Right ventricle myocardium superior (tissue), 1 donor: ENCODE results near the gene PNMA8C. TPM values are rescaled to one million over a fixed set of nuclear protein-coding genes. Genes with fewer than 3 reads are reported as not detected.

ENCODE experiments used
- ATAC-seq: fragments of 200-7000 bp; cut with Tn5 transposase; one replicate; pipeline ENCODE4 v1.9.1; 2020; ENCODE audit warnings: mild to moderate bottlenecking; ENCODE audit not compliant: poor library complexity
- DNase-seq: peaks from one replicate; pipeline ENCODE4 v3.0.0-alpha.2; 2020
- intact Hi-C: fragments of 100-400 bp; cut with DNase I; formaldehyde crosslinking; loops from one replicate; pipeline ENCODE4 v1.11.2; 2022
- long read RNA-seq: library from polyadenylated mRNA; unstranded; transcript quantifications from one replicate; pipeline ENCODE4 v2.0.0, GENCODE V29; 2021
- total RNA-seq: library from RNA; stranded (reverse); fragmentation: NEBNext Ultra II Directional; extraction: Animal tissue kit (Norgen Biotek cat#: 25700); gene quantifications from one replicate; pipeline ENCODE4 v1.2.1, GENCODE V29; 2021
- donor health status: DM: no; HTN: yes; CAD: no; lungs with severe emphysema.

Gene PNMA8C
- total RNA-seq: not detected
- long read RNA-seq: 0 reads

DNA sequence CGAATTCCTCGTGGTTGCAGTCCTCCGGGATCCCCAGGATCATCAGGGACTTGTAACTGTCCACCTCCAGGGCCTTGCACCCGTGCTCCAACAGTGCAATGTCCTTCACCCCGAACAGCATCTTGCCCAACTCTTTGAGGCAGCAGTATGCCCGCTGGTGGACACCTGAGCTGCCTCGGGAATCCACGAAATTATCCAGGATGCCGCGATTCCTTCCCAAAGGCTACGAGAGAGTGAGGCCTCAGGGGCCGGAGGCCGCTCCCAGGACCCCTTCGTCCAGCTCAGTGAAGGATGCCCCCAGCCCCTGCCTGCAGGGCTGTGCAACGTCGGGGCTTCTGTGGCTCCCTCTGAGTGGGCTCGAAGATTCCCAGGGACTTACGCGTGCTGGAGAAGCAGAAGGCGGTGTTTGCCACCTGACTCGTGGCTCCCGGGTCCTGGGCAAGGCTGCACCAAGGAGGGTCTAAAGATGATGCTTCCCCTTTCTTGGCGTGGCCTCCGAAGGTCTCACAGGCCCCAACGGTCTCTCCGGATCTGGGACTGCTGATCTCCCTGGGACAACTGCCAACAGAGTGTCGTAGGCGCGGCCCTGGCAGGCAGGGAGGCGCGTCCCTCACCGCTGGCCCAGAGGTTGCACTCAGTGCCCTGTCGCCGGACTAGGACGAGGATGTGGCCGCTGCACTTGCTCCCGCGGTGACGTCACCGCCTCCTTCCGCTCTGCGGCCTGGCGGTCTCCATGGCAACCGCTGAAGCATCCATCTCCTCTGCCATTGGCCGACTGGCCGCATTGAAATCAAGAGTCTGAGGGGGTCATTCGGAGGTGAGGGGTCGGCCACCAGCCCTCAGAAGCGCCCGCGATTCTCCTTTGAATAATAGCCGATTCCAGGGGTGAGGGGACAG lies at the start of gene PNMA8C:
PNMA8C (minus strand) TSS at position 698 of the 897 bp plus-strand sequence; CDS start at position 121, 577 bp downstream.
- intact Hi-C loops: no loop called here
- DNase-seq: peak; percentile 85
- peak; percentile 64 for ATAC-seq

DNA sequence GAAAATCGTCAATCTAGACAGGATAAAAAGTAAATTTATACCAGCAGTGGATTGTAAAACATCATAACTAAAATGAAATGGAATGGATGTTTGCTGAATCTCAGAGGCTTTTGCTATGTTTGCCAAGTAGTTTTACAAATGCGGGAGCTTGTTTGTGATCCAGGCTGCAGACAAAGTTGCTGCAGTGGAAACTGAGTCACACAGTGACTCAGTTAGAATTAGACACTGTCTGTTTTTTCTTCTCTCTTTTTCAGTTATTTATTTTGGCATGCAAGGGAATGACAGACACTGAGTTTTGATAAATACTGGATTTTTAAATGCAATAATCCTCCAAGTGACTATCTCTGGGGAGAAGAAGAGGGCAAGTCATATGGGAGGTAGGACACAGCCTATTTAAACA lies 47.2 kb upstream of the PNMA8C start:
- DNase-seq (no peak), ATAC-seq (no peak)
- intact Hi-C loops: no loop called here

DNA sequence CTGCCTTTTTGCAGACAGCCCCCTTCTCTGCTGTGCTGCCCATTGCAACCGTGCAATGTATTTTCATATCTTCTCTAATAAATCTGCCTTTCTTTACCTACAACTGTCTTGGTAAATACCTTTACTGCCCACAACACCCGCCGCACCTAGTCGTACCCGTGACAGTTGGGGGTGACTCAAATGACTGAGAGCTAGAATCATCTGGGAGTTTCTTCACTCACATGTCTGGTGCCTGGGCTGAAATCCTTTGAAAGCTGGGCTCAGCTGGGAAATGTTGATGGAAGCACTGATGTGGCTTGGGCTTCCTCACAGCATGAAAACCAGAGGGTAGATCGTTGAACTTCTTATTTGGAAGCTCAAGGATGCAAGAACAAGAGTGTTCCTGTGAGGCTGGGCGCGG lies 45.5 kb upstream of the PNMA8C start:
- ATAC-seq (no peak), DNase-seq (no peak)

GRCh38 chr19:46472592-46472991 lies 43.9 kb upstream of the PNMA8C start:
- DNase-seq: no peak
- no peak for ATAC-seq
- intact Hi-C loops: no loop called here

More for the DNA sequence above, 45.5 kb upstream of the PNMA8C start:
- intact Hi-C loops: no loop called here

DNA sequence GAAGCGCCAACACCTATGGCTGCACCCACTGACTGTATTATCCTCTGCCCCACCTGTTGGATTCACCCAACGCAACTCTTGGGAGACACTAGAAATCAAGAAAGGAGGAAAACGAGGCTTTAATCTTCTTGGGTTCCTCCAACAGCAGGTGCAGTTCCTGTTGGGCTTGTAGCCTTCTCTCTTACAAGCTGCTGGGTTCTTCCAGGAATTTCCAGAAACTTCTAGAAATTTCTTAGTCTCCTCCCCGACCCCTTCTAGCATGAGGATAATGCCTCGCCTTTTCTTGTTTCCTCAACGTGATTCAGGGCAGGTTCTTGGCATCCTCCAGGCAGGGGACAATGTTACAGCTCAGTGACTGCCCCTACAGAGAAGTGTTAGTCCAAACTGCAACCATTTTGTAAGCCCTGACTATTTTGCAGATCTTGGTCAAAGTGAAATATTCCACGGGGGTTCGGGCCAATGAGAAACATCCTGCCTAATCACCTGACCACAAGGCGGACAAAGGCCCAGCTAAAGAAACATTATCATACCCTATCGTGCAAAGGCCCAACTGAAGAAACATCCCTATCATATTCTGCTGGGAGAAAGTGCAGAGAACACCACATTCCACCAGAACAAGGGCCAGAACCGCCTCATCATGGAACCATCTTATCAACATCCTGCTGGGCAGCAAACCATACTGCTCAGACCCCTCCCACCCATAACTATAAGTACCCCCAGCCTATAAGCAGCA lies 43.2 kb upstream of the PNMA8C start:
- DNase-seq (no peak), ATAC-seq (no peak)
- intact Hi-C loops: no loop called here

DNA sequence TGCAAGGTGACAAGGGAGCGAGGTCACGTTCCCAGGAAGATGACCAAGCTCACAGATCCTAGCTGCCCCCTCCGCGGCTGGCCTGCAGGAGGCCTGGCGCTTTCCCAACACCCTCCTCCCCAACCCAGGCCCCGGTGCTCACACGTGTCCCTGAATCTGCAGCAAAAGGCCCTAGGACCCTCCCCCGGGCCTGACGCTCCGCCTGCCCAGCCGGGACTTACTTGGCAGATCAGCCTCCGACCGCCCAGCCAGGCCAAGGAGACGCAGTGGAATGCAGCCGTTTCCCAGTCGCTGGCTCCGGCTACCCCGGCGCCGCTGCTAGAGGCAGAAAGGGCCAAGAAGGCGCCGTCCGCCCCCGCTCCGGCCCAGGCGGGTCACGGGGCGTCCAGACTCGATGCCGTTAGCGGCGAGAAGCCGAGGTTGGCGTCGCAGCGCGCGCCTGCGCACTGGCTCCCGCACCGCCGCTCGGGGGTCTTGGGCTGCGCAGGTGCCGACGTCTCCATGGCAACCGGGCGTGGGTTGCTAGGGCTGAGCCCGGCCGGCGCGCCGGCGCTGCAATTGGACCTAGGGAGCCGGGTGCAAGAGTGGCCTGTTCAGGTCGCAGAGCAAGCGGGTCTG lies 42.5 kb upstream of the PNMA8C start, which contains the start of gene PNMA8A:
PNMA8A (minus strand) TSS at position 448 of the 618 bp plus-strand sequence. CDS start 528 bp downstream, outside the sequence.
- ATAC-seq (peak; percentile 88), DNase-seq (peak; percentile 86)
- intact Hi-C loops: no loop called here

- ATAC-seq (no peak), DNase-seq (no peak)
- intact Hi-C loops: no loop called here
Measured at GRCh38 chr19:46470376-46470775, 41.6 kb upstream of the PNMA8C start.

DNA sequence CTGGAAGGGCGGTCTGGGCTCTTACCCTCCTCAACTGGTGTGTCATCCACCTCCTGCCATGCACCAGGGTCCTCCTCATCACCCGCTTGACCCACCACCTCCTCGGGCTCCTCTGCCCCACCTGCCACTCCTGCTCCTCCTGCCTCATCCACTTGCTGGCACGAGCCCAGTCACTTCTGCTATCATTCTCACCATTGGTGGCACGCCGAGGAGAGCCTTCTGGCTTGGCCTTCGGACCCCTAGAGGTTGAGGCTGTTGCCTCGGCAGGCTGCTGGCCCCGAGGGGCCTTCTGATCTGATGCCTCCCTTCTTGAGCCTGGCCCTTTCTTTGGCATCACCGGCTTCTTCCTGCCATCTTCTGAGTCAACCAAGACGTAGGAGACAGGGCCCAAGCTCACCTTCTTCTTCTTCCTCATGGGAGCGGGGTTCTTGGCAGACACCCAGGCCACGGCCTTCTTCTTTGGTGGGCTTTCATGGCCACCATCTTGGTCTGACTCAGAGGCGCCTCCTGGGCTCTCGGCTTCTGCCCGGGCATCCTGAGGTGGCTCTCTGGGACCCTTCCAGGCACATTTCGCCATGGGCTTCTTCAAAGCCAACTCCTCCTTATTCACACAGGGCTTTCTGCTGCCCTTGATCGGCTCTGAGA lies 40.9 kb upstream of the PNMA8C start:
- intact Hi-C loops: no loop called here
- DNase-seq (no peak), ATAC-seq (no peak)

- ATAC-seq (no peak), DNase-seq (peak; percentile 57)
- intact Hi-C loops: no loop called here
Measured at GRCh38 chr19:46466536-46467196, 37.9 kb upstream of the PNMA8C start.

DNA sequence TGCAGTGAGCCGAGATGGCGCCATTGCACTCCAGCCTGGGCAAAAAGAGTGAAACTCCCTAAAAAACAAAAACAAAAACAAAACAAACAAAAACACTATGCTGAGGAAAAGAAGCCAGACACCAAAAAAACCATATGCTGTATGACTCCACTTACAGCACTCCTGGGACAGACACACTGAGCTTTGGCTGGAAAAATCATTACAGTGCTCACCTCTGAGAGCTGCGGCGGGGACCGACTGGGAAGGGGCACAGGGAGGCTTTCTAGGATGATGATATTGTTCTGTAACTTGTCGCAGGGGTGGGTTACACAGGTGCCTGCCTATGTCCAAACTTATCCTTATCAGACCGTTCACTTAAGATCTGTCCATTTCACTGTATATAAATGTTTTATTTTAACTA lies 34.8 kb upstream of the PNMA8C start:
- DNase-seq (no peak), ATAC-seq (no peak)
- intact Hi-C loops: no loop called here

GRCh38 chr19:46461537-46461936 lies 32.8 kb upstream of the PNMA8C start:
- ATAC-seq (no peak), DNase-seq (no peak)
- intact Hi-C loops: no loop called here

- DNase-seq (no peak), ATAC-seq (no peak)
- intact Hi-C loops: no loop called here
Measured at GRCh38 chr19:46460981-46461380, 32.2 kb upstream of the PNMA8C start.

DNA sequence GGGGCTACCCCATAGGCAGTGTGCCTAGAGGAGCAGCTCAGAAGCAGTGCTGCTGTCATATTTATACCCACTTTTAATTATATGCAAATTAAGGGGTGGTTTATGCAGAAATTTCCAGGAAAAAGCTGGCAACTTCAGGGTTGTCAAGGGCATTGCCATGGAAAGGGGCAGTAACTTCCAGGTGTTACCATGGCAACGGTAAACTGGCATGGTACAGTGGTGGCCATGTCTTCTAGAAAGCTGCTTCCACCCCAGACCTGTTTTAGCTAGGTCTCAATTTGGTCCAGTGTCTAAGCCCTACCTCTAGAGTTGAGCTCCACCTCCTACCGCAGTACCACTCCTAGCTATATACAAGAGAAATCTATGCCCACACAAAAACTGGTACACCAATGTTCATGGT lies 31.3 kb upstream of the PNMA8C start:
- ATAC-seq (no peak), DNase-seq (no peak)
- intact Hi-C loops: no loop called here

DNA sequence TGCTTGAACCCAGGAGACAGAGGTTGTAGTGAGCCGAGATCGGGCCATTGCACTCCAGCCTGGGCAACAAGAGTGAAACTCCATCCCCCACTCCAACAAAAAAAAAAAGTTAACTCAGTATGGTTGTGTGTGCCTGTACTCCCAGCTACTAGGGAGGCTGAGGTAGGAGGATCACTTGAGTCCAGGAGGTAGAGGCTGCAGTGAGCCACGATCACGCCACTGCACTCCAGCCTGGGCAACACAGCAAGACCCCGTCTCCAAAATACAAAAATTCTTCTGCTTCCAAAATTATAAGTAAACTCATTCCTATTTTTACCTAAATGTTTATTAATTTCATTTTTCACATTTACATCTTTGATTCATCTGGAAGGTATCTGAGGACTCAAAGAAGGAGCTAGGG lies 28.2 kb upstream of the PNMA8C start:
- ATAC-seq (no peak), DNase-seq (no peak)
- intact Hi-C loops: no loop called here

- intact Hi-C loops: no loop called here
Measured at GRCh38 chr19:46454244-46454643, 25.5 kb upstream of the PNMA8C start.

DNA sequence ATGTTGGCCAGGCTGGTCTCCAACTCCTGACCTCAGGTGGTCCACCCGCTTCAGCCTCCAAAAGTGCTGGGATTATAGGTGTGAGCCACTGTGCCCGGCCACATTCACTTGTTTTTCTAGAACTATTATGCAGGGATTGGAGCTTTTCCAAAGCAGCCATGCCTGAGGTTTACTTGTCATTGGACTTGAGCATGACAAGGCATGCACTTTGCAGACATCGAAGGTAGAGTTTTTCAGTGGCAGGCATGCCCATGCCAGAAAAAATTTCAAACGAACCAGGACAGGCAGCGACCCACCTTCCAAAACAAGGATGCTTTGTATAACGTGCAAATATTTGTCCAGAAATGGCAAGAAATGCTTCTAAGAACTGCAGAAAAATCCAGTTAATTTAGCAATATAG lies 24.9 kb upstream of the PNMA8C start:
- no peak for DNase-seq
- intact Hi-C loops: no loop called here
- ATAC-seq: no peak

More at GRCh38 chr19:46454244-46454643, 25.5 kb upstream of the PNMA8C start:
- no peak for ATAC-seq
- no peak for DNase-seq

GRCh38 chr19:46452186-46452585 lies 23.4 kb upstream of the PNMA8C start:
- no peak for DNase-seq
- intact Hi-C loops: no loop called here
- ATAC-seq: no peak

- DNase-seq (no peak), ATAC-seq (peak; percentile 42)
- intact Hi-C loops: no loop called here
Measured at GRCh38 chr19:46451352-46451751, 22.6 kb upstream of the PNMA8C start.
